ENCODE data around the gene SSX4B. TPM values are rescaled to one million over a fixed set of nuclear protein-coding genes. Genes with fewer than 3 reads are reported as not detected.
"Not testable (repeated sequence)": the region's sequence is repeated elsewhere in the genome, so short reads cannot be mapped to it uniquely, and the experiment has no call there.

Gene SSX4B
- total RNA-seq, 2 experiments from 2014 or later, result not detected

DNA sequence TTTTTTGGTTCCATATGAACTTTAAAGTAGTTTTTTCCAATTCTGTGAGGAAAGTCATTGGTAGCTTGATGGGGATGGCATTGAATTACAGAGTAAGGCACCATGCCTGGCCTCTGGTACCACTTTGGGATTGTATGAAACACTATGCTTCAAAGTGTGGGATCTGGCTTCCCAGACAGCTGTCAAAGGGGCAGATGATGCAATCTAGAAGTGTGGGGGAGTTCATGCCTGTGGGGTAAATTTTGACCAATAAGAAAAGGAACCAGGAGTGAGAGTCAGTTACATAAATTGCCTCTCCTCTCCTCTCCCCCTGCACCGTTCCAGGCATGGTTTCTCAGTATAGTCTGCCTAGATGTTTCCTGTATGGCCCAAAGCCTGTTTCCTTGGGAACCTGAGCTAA is 13.9 kb downstream of the SSX4B start:
- H3K4me3 Mint-ChIP-seq; CTCF ChIA-PET; intact Hi-C loops (cut with micrococcal nuclease); H3K27me3 Mint-ChIP-seq (ENCODE audit: low read depth); H3K4me1 Mint-ChIP-seq (ENCODE audit: low read depth); DNase-seq; H3K9me3 Mint-ChIP-seq; H3K36me3 Mint-ChIP-seq (ENCODE audit: low read depth); H3K27ac Mint-ChIP-seq: not testable (repeated sequence)

DNA sequence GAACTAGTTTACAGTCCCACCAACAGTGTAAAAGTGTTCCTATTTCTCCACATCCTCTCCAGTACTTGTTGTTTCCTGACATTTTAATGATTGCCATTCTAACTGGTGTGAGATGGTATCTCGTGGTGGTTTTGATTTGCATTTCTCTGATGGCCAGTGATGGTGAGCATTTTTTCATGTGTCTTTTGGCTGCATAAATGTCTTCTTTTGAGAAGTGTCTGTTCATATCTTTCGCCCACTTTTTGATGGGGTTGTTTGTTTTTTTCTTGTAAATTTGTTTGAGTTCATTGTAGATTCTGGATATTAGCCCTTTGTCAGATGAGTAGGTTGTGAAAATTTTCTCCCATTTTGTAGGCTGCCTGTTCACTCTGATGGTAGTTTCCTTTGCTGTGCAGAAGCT is 14.8 kb downstream of the SSX4B start:
- H3K27ac Mint-ChIP-seq; DNase-seq; intact Hi-C loops (cut with micrococcal nuclease); H3K9me3 Mint-ChIP-seq; H3K27me3 Mint-ChIP-seq (ENCODE audit: low read depth); H3K4me3 Mint-ChIP-seq; H3K36me3 Mint-ChIP-seq (ENCODE audit: low read depth); CTCF ChIA-PET; H3K4me1 Mint-ChIP-seq (ENCODE audit: low read depth): not testable (repeated sequence)

DNA sequence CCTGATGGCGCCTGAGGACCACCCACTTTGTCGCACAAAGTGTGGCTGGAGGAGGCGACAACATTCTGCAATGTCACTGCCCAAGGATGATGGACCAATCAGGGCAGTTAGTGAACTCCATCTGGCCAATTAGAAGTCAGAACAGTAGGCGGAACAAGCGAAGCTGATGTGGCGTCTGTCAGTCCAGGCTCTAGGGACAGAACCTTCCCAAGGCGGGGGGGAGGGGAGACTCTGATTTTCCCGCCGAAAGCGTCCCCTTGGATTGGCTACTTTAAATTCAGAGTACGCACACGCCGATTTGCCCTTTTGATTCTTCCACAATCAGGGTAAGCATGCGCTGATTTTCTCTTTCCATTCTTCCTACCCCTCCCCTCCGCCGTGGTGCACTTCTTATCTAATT is 28.5 kb downstream of the SSX4B start, which contains the start of gene SSX4:
Gene SSX4, plus strand, starts transcription at position 301 of the 400 bp plus-strand sequence. CDS start 515 bp downstream, outside the sequence.
- H3K36me3 Mint-ChIP-seq (ENCODE audit: low read depth); H3K27ac Mint-ChIP-seq; H3K4me1 Mint-ChIP-seq (ENCODE audit: low read depth); H3K9me3 Mint-ChIP-seq; DNase-seq; CTCF ChIA-PET; H3K4me3 Mint-ChIP-seq; H3K27me3 Mint-ChIP-seq (ENCODE audit: low read depth); intact Hi-C loops (cut with micrococcal nuclease): not testable (repeated sequence)

DNA sequence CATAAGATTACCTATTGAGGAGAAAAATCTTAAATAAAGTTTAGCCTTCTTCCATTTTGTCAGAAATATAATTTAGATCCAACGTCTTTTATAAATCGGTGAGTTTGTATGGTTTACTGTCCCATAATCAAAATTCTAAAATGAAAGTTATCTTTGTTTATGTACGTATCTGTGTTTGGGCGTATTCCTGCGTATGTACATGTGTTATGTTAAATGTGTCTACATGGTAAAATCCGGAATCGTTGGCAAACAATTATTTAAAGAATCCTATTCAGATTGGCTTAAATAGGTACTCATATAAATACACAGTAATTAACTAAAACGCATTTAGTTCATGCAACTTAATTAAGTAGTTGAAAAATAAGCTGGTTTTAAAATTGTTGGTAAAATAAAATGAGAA is 41.4 kb downstream of the SSX4B start:
- H3K36me3 Mint-ChIP-seq (ENCODE audit: low read depth); CTCF ChIA-PET; H3K27ac Mint-ChIP-seq; H3K9me3 Mint-ChIP-seq; DNase-seq; H3K4me3 Mint-ChIP-seq; intact Hi-C loops (cut with micrococcal nuclease); H3K27me3 Mint-ChIP-seq (ENCODE audit: low read depth); H3K4me1 Mint-ChIP-seq (ENCODE audit: low read depth): not testable (repeated sequence)

DNA sequence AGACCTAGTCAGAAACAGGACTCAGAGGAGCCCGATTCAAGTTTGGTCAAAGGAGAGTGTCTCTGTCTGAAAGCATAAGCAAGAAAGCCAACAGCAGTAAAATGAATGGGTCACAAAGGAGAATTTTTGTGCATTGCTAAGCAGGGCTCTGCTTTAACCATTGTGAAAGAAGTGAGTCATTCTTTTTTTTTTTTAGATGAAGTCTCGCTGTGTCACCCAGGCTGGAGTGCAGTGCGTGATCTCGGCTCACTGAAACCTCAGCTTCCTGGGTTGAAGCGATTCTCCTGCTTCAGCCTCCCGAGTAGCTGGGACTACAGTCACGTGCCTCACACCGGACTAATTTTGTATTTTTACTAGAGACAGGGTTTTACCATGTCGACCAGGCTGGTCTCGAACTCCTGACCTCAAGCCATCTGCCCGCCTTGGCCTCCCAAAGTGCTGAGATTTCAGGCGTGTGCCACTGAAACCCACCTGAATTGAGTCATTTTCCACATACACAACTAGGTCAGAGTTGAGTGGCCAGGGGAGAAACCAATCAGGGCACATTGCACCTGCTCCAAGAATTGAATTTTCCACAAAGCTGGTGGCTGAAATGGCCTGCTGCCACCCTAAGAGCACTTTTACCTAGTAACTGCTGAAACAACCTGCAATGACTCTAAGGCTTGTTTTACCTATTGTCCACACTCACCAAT is 43.9 kb downstream of the SSX4B start:
- CTCF ChIA-PET; H3K4me1 Mint-ChIP-seq (ENCODE audit: low read depth); H3K36me3 Mint-ChIP-seq (ENCODE audit: low read depth); DNase-seq; intact Hi-C loops (cut with micrococcal nuclease); H3K4me3 Mint-ChIP-seq; H3K27ac Mint-ChIP-seq; H3K9me3 Mint-ChIP-seq; H3K27me3 Mint-ChIP-seq (ENCODE audit: low read depth): not testable (repeated sequence)

DNA sequence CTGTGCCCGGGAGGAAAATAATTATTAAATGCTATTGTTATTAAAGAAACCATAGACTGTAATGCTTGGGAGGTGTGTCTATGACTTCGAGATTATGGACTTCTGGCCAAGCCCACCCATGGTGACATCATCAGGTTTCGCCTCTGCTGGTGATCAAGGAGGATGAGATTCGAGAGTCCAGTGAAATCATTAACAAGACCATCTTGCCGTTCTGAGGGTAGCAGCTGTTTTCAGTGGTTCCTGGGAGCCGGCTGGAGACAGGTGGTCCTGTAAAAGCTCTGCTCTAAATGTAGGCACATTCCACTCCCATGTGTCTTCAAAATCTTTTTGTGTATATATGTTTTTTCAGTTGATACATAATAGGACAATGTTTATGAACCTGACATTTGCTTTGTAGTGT is 52.5 kb downstream of the SSX4B start:
- CTCF ChIA-PET, result not testable (repeated sequence)

DNA sequence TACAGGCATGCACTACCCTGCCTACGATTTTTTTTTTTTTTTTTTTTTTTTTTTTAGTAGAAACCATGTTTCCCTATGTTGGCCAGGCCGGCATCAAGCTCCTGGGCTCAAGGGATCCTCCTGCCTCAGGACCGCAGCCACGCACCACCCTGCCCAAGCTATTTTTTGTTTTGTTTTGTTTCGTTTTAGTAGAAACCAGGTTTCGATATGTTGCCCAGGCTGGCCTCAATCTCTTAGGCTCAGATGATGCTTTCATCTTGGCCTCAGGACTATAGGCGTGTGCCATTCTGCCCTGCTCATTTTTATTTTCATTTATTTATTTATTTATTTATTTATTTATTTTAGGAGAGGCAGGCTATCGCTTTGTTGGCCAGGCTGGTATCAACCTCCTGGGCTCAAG is 54.1 kb downstream of the SSX4B start:
- H3K9me3 Mint-ChIP-seq, result no peaks in the 10 kb centered on the region
- no peaks in the 10 kb centered on the region for H3K27me3 Mint-ChIP-seq (ENCODE audit: low read depth)
- intact Hi-C loops (cut with micrococcal nuclease), result no loop called here
- H3K4me1 Mint-ChIP-seq (ENCODE audit: low read depth), result no peaks in the 10 kb centered on the region
- no peaks in the 10 kb centered on the region for H3K36me3 Mint-ChIP-seq (ENCODE audit: low read depth)
- H3K27ac Mint-ChIP-seq, result no peak overlapping the region
- no peak for DNase-seq
- CTCF ChIA-PET, result no interaction called here
- no peak overlapping the region for H3K4me3 Mint-ChIP-seq

More for the DNA sequence above, 52.5 kb downstream of the SSX4B start:
- H3K9me3 Mint-ChIP-seq; intact Hi-C loops (cut with micrococcal nuclease); H3K4me1 Mint-ChIP-seq (ENCODE audit: low read depth); H3K36me3 Mint-ChIP-seq (ENCODE audit: low read depth); H3K27ac Mint-ChIP-seq; DNase-seq; H3K27me3 Mint-ChIP-seq (ENCODE audit: low read depth); H3K4me3 Mint-ChIP-seq: not testable (repeated sequence)

DNA sequence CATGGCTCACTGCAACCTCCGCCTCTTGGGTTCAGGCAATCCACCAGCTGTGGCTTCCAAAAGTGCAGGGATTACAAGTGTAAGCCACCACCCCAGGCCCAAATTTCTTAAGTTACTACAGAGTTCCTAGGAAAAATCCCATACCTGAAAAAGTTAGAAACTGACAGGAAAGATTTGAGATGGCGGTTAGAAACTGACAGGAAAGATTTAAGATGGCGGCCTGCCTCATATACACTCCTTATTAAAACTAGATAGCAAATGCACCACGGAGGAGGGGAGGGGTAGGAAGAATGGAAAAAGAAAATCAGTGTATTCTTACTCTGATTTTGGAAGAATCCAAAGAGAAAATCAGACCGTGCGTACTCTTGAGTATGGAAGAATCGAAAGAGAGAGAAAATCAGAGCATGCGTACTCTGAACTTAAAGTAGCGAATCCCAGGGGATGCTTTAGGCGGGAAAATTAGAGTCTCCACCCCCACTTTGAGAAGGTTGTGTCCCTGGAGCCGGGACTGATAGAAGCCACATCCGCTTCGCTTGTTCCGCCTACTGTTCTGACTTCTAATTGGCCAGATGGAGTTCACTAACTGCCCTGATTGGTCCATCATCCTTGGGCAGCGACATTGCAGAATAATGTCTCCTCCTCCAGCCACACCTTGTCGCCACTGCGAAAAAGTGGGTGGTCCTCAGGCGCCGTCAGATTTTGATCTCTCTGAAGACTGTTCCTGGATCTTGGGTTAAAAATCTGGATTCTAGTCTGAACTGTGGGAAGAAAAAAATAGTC is 55.3 kb downstream of the SSX4B start, which contains the start of gene SSX3:
Gene SSX3, minus strand, starts transcription at position 389 of the 780 bp plus-strand sequence. CDS start 1,454 bp downstream, outside the sequence.
- DNase-seq; H3K4me1 Mint-ChIP-seq (ENCODE audit: low read depth); H3K36me3 Mint-ChIP-seq (ENCODE audit: low read depth); intact Hi-C loops (cut with micrococcal nuclease); H3K4me3 Mint-ChIP-seq; CTCF ChIA-PET; H3K27me3 Mint-ChIP-seq (ENCODE audit: low read depth); H3K27ac Mint-ChIP-seq; H3K9me3 Mint-ChIP-seq: not testable (repeated sequence)

Other genes with a start within 250 kb of the SSX4B start
- gene SSX5, start 215.2 kb downstream of the SSX4B start, total RNA-seq, result not detected
- not detected for gene SSX1, start 156.6 kb downstream of the SSX4B start, total RNA-seq
- gene SSX3, start 55.3 kb downstream of the SSX4B start, total RNA-seq, result not detected
- gene SSX4, start 28.4 kb downstream of the SSX4B start, total RNA-seq, result not detected
- gene SLC38A5, start 58.3 kb upstream of the SSX4B start, total RNA-seq, result 10 to 100 TPM; 45.0 to 45.8 TPM
- gene FTSJ1, start 64.2 kb upstream of the SSX4B start, total RNA-seq, result 10 to 100 TPM; 66.2 to 66.8 TPM
- 1 to 10 TPM; 5.2 to 5.6 TPM for gene PORCN, start 97.0 kb upstream of the SSX4B start, total RNA-seq
- gene EBP, start 109.8 kb upstream of the SSX4B start, total RNA-seq, result 100 to 1,000 TPM; 118 to 123 TPM
- 10 to 100 TPM; 10.6 to 11.1 TPM for gene TBC1D25, start 127.8 kb upstream of the SSX4B start, total RNA-seq
- gene RBM3, start 162.5 kb upstream of the SSX4B start, total RNA-seq, result 100 to 1,000 TPM; 139 to 143 TPM
- 10 to 100 TPM; 37.0 to 40.1 TPM for gene WDR13, start 185.5 kb upstream of the SSX4B start, total RNA-seq